HepG2 (cell line): ENCODE measurements around the gene KAT6B. TPM values are rescaled to one million over a fixed set of nuclear protein-coding genes. Genes with fewer than 3 reads are reported as not detected.

ENCODE experiments used
- ELF3 ChIP-seq: IDR thresholded peaks from 2 replicates; pipeline ENCODE4 v1.6.1; 2016; ENCODE audit warnings: missing genetic modification reagents, missing compliant biosample characterization
- ERF ChIP-seq: IDR thresholded peaks from 2 replicates; pipeline ENCODE4 v1.6.1; 2018; ENCODE audit warnings: missing biosample characterization, missing genetic modification reagents
- HOXD1 ChIP-seq: sonication (generic); formaldehyde crosslinking; IDR thresholded peaks from 2 replicates; pipeline ENCODE4 v1.5.0; 2020; ENCODE audit warnings: missing genetic modification reagents
- MTA1 ChIP-seq: sonication (generic); formaldehyde crosslinking; IDR thresholded peaks from 2 replicates; pipeline ENCODE4 v1.4.0; 2020; ENCODE audit warnings: missing genetic modification reagents, mild to moderate bottlenecking, borderline replicate concordance
- NCOA2 ChIP-seq: sonication (generic); formaldehyde crosslinking; IDR thresholded peaks from 2 replicates; pipeline ENCODE4 v1.8.0; 2022; ENCODE audit warnings: inconsistent platforms
- NFATC3 ChIP-seq: sonication (generic); formaldehyde crosslinking; IDR thresholded peaks from 2 replicates; pipeline ENCODE4 v1.5.1; 2020; ENCODE audit warnings: mild to moderate bottlenecking, missing genetic modification reagents
- POGK ChIP-seq: sonication (generic); formaldehyde crosslinking; conservative IDR thresholded peaks from 2 replicates; pipeline ENCODE4 v1.8.0; 2022; ENCODE audit warnings: mild to moderate bottlenecking, moderate library complexity, missing genetic modification reagents
- POLR2G ChIP-seq: fragments of 200-400 bp; formaldehyde crosslinking; IDR thresholded peaks from 2 replicates; pipeline ENCODE4 v1.6.1; 2018; ENCODE audit warnings: mild to moderate bottlenecking, low read depth, low read length, moderate library complexity
- RAD21 ChIP-seq: fragments of 450-650 bp; formaldehyde crosslinking; IDR thresholded peaks from 2 replicates; pipeline ENCODE4 v1.5.0; 2020; ENCODE audit warnings: mild to moderate bottlenecking
- REPIN1 ChIP-seq: sonication (generic); formaldehyde crosslinking; IDR thresholded peaks from 2 replicates; pipeline ENCODE4 v1.8.0; 2022; ENCODE audit warnings: missing genetic modification reagents, low read depth, mild to moderate bottlenecking, borderline replicate concordance
- SMAD3 ChIP-seq: sonication (generic); formaldehyde crosslinking; IDR thresholded peaks from 2 replicates; pipeline ENCODE4 v1.4.0; 2020; ENCODE audit warnings: missing genetic modification reagents
- SPEN ChIP-seq: sonication (generic); formaldehyde crosslinking; IDR thresholded peaks from 2 replicates; pipeline ENCODE4 v1.5.1; 2020; ENCODE audit warnings: low read depth, mild to moderate bottlenecking, missing genetic modification reagents
- TFAP4 ChIP-seq: sonication (generic); IDR thresholded peaks from 2 replicates; pipeline ENCODE4 v1.6.1; 2016; ENCODE audit warnings: low read depth, borderline replicate concordance
- TFDP2 ChIP-seq: sonication (generic); formaldehyde crosslinking; IDR thresholded peaks from 2 replicates; pipeline ENCODE4 v1.4.0; 2020; ENCODE audit warnings: missing genetic modification reagents
- TOPORS ChIP-seq: sonication (generic); formaldehyde crosslinking; IDR thresholded peaks from 2 replicates; pipeline ENCODE4 v1.8.0; 2023; ENCODE audit warnings: mild to moderate bottlenecking, missing genetic modification reagents
- TP53 ChIP-seq: sonication (generic); formaldehyde crosslinking; conservative IDR thresholded peaks from 2 replicates; pipeline ENCODE4 v1.4.0; 2020; ENCODE audit warnings: missing genetic modification reagents
- XBP1 ChIP-seq: sonication (generic); formaldehyde crosslinking; IDR thresholded peaks from 2 replicates; pipeline ENCODE4 v1.5.0; 2020; ENCODE audit warnings: missing genetic modification reagents
- ZKSCAN8 ChIP-seq: IDR thresholded peaks from 2 replicates; pipeline ENCODE4 v1.6.1; 2016; ENCODE audit warnings: borderline replicate concordance, missing genetic modification reagents, missing compliant biosample characterization
- ZMYM4 ChIP-seq: sonication (generic); formaldehyde crosslinking; IDR thresholded peaks from 2 replicates; pipeline ENCODE4 v1.8.1; 2023; ENCODE audit warnings: mild to moderate bottlenecking, missing genetic modification reagents
- ZNF253 ChIP-seq: sonication (generic); formaldehyde crosslinking; IDR thresholded peaks from 2 replicates; pipeline ENCODE4 v1.8.0; 2022; ENCODE audit warnings: mild to moderate bottlenecking, missing genetic modification reagents, borderline replicate concordance
- ZNF33A ChIP-seq: sonication (generic); formaldehyde crosslinking; IDR thresholded peaks from 2 replicates; pipeline ENCODE4 v1.5.1; 2020; ENCODE audit warnings: missing genetic modification reagents, mild to moderate bottlenecking, moderate library complexity, borderline replicate concordance
- ZNF501 ChIP-seq: sonication (generic); formaldehyde crosslinking; IDR thresholded peaks from 2 replicates; pipeline ENCODE4 v1.5.1; 2020; ENCODE audit warnings: mild to moderate bottlenecking, moderate library complexity, missing genetic modification reagents
- ZNF569 ChIP-seq: sonication (generic); formaldehyde crosslinking; IDR thresholded peaks from 2 replicates; pipeline ENCODE4 v1.5.0; 2020; ENCODE audit warnings: mild to moderate bottlenecking, missing genetic modification reagents, moderate library complexity, borderline replicate concordance
- ZNF644 ChIP-seq: IDR thresholded peaks from 2 replicates; pipeline ENCODE4 v1.6.1; 2016; ENCODE audit warnings: low read depth
- ZNF674 ChIP-seq: sonication (generic); formaldehyde crosslinking; IDR thresholded peaks from 2 replicates; pipeline ENCODE4 v1.5.0; 2020; ENCODE audit warnings: low read depth, mild to moderate bottlenecking, missing genetic modification reagents
- ZNF747 ChIP-seq: sonication (generic); formaldehyde crosslinking; IDR thresholded peaks from 2 replicates; pipeline ENCODE4 v1.8.1; 2023; ENCODE audit warnings: missing genetic modification reagents, mild to moderate bottlenecking, borderline replicate concordance
- ZNF788 ChIP-seq: sonication (generic); formaldehyde crosslinking; IDR thresholded peaks from 2 replicates; pipeline ENCODE4 v1.5.0; 2020; ENCODE audit warnings: mild to moderate bottlenecking, missing genetic modification reagents, borderline replicate concordance
- ZSCAN25 ChIP-seq: sonication (generic); formaldehyde crosslinking; IDR thresholded peaks from 2 replicates; pipeline ENCODE4 v1.8.0; 2022; ENCODE audit warnings: mild to moderate bottlenecking, missing genetic modification reagents
- ZSCAN29 ChIP-seq: sonication (generic); formaldehyde crosslinking; conservative IDR thresholded peaks from 2 replicates; pipeline ENCODE4 v1.4.0; 2020; ENCODE audit warnings: mild to moderate bottlenecking, missing genetic modification reagents
- polyA plus RNA-seq, 8 experiments: library from polyadenylated mRNA; depleted of rRNA in 3 of 8; stranded (reverse) in 7 of 8; unstranded in 1 of 8; fragments of >200 nt; fragmentation: Illumina TruSeq in 4 of 8; extraction: Trizol in 4 of 8; gene quantifications; 2 replicates each; pipeline versions ENCODE4 v1.2.1 to v1.2.3, GENCODE V29; 2011 to 2016; ENCODE audit warnings: low read depth in 4 of 8, missing spikeins in 1 of 8, mixed read lengths in 1 of 8; ENCODE audit not compliant: insufficient read depth in 1 of 8
- total RNA-seq, 5 experiments: library from RNA; depleted of rRNA; stranded (reverse); fragments of >200 nt; fragmentation: Illumina TruSeq; extraction: Trizol; gene quantifications; 2 replicates each; pipeline ENCODE4 v1.2.3, GENCODE V29; 2016; ENCODE audit warnings: low read depth in 1 of 5

Gene KAT6B
- total and polyA plus RNA-seq, 2 of the 13 experiments (the other 11 are each of a cell fraction or from before 2014, with no cell fraction given) = 3.0 to 9.5 TPM

- TF ChIP-seq SPEN (CRISPR knock-in tag) (no peak), XBP1 (CRISPR knock-in tag) (no peak), ZNF569 (CRISPR knock-in tag) (no peak), ZNF644 (peak; percentile 55; the same call in 1 of the 2 replicates), TFAP4 (peak; percentile 74; the same call in 1 of the 2 replicates), NFATC3 (no peak), SMAD3 (CRISPR knock-in tag) (no peak), ZNF253 (no peak), POLR2G (no peak), ZNF501 (CRISPR knock-in tag) (no peak), REPIN1 (peak; percentile 30; the same call in 1 of the 2 replicates), ZNF674 (no peak), NCOA2 (no peak), ZNF747 (CRISPR knock-in tag) (no peak), ZSCAN29 (no peak), ELF3 (CRISPR knock-in tag) (peak; percentile 28; the same call in 1 of the 2 replicates), ZMYM4 (CRISPR knock-in tag) (peak; percentile 46; the same call in 1 of the 2 replicates), HOXD1 (CRISPR knock-in tag) (no peak), TOPORS (no peak), ZNF788 (no peak), ZKSCAN8 (CRISPR knock-in tag) (no peak), ZNF33A (CRISPR knock-in tag) (peak; percentile 31; the same call in 1 of the 2 replicates), MTA1 (CRISPR knock-in tag) (no peak), POGK (no peak), RAD21 (no peak), TFDP2 (CRISPR knock-in tag) (no peak), ZSCAN25 (CRISPR knock-in tag) (no peak), TP53 (CRISPR knock-in tag) (no peak), ERF (CRISPR knock-in tag) (no peak)
These were observed 195.2 kb downstream of the KAT6B start (continued) for GRCh38 chr10:75021379-75022249.
